BE2C (cell line): ENCODE results near the gene PDZD11.

Experiments used
- DNase-seq: peaks from one replicate; pipeline ENCODE4 v3.0.0-alpha.2; 2020
- H3K27me3 ChIP-seq: fragments of 250-450 bp; sonication (Bioruptor Pico); 2 replicates; pipeline ENCODE4 v1.5.1; 2020; ENCODE audit warnings: mild to moderate bottlenecking
- H3K36me3 ChIP-seq: fragments of 250-450 bp; sonication (Bioruptor Pico); 2 replicates; pipeline ENCODE4 v1.5.1; 2020; ENCODE audit warnings: mild to moderate bottlenecking
- H3K4me1 ChIP-seq: fragments of 250-450 bp; sonication (Bioruptor Pico); 2 replicates; pipeline ENCODE4 v1.5.1; 2020
- H3K4me3 ChIP-seq: 2 replicates; pipeline ENCODE4 v1.5.1; 2011; ENCODE audit warnings: low read depth, low read length
- H3K9me3 ChIP-seq: fragments of 250-450 bp; sonication (Bioruptor Pico); 2 replicates; pipeline ENCODE4 v1.5.1; 2020
- CTCF ChIP-seq: IDR thresholded peaks from 2 replicates; pipeline ENCODE4 v1.5.1; 2012; ENCODE audit warnings: mild to moderate bottlenecking, low read depth, low read length

Gene PDZD11

GRCh38 chrX:70322784-70323183, 33.1 kb upstream of the PDZD11 start:
- H3K4me3 ChIP-seq = no peak overlapping the region
- H3K4me1 ChIP-seq = no peaks in the 10 kb centered on the region
- no peaks in the 10 kb centered on the region for H3K36me3 ChIP-seq
- no peak for DNase-seq
- H3K27me3 ChIP-seq = no peaks in the 10 kb centered on the region
- TF ChIP-seq CTCF = no peak
- no peaks in the 10 kb centered on the region for H3K9me3 ChIP-seq

GRCh38 chrX:70313503-70313902, 23.8 kb upstream of the PDZD11 start:
- H3K27me3 ChIP-seq = no peaks in the 10 kb centered on the region
- H3K4me1 ChIP-seq = no peaks in the 10 kb centered on the region
- H3K9me3 ChIP-seq = no peaks in the 10 kb centered on the region
- no peak for TF ChIP-seq CTCF
- H3K4me3 ChIP-seq = no peak overlapping the region
- no peak for DNase-seq
- peaks cover 2% of the 10 kb centered on the region; the same call in 1 of the 2 replicates for H3K36me3 ChIP-seq

- no peak overlapping the region for H3K4me3 ChIP-seq
- H3K9me3 ChIP-seq = no peaks in the 10 kb centered on the region
- H3K36me3 ChIP-seq = peaks cover 5% of the 10 kb centered on the region
- no peaks in the 10 kb centered on the region for H3K4me1 ChIP-seq
- no peak for TF ChIP-seq CTCF
- no peaks in the 10 kb centered on the region for H3K27me3 ChIP-seq
- DNase-seq = no peak
These were observed 12.0 kb upstream of the PDZD11 start for GRCh38 chrX:70301716-70302115.

GRCh38 chrX:70293621-70294020, 3.9 kb upstream of the PDZD11 start:
- no peaks in the 10 kb centered on the region for H3K9me3 ChIP-seq
- H3K4me3 ChIP-seq = no peak overlapping the region
- no peak for TF ChIP-seq CTCF
- no peak for DNase-seq
- no peaks in the 10 kb centered on the region for H3K27me3 ChIP-seq
- no peaks in the 10 kb centered on the region for H3K36me3 ChIP-seq
- H3K4me1 ChIP-seq = no peaks in the 10 kb centered on the region

GRCh38 chrX:70292788-70293187, 3.1 kb upstream of the PDZD11 start:
- no peak overlapping the region; the same call in 1 of the 2 replicates for H3K4me3 ChIP-seq
- DNase-seq = no peak
- TF ChIP-seq CTCF = no peak
- no peaks in the 10 kb centered on the region for H3K27me3 ChIP-seq
- no peaks in the 10 kb centered on the region for H3K4me1 ChIP-seq
- H3K36me3 ChIP-seq = no peaks in the 10 kb centered on the region
- H3K9me3 ChIP-seq = no peaks in the 10 kb centered on the region

GRCh38 chrX:70289168-70289792, 447 bp downstream of the PDZD11 start:
- no peaks in the 10 kb centered on the region for H3K4me1 ChIP-seq
- H3K27me3 ChIP-seq = no peaks in the 10 kb centered on the region
- H3K9me3 ChIP-seq = no peaks in the 10 kb centered on the region
- H3K4me3 ChIP-seq = peak overlapping the region; percentile 80
- no peak for DNase-seq
- TF ChIP-seq CTCF = no peak
- no peaks in the 10 kb centered on the region for H3K36me3 ChIP-seq
